Loucy (cell line): ENCODE results near the gene DIPK2A.

Source experiments
- H2AFZ ChIP-seq: fragments of 200-600 bp; sonication (generic); 2 replicates; pipeline ENCODE4 v1.6.0; 2016; ENCODE audit warnings: antibody characterized with exemption, mild to moderate bottlenecking, low read length, moderate library complexity
- H3F3A ChIP-seq: fragments of 200-600 bp; 2 replicates; pipeline ENCODE4 v1.6.0; 2016; ENCODE audit warnings: antibody characterized with exemption, low read depth, mild to moderate bottlenecking
- H3K27me3 ChIP-seq: fragments of 200-600 bp; sonication (generic); 2 replicates; pipeline ENCODE4 v1.6.1; 2014; ENCODE audit warnings: low read length, mild to moderate bottlenecking; ENCODE audit not compliant: insufficient read depth, poor library complexity, severe bottlenecking
- H3K36me3 ChIP-seq: fragments of 200-600 bp; sonication (generic); 2 replicates; pipeline ENCODE4 v1.6.1; 2016; ENCODE audit warnings: low read length; ENCODE audit not compliant: insufficient read depth
- H3K4me1 ChIP-seq: fragments of 200-600 bp; sonication (generic); 2 replicates; pipeline ENCODE4 v1.5.1; 2014; ENCODE audit warnings: low read length, mild to moderate bottlenecking; ENCODE audit not compliant: insufficient read depth, poor library complexity, severe bottlenecking
- H3K4me2 ChIP-seq: fragments of 200-600 bp; sonication (generic); 2 replicates; pipeline ENCODE4 v1.6.0; 2014; ENCODE audit warnings: antibody characterized with exemption, low read length, low read depth, mild to moderate bottlenecking; ENCODE audit not compliant: poor library complexity, severe bottlenecking
- H3K4me3 ChIP-seq: fragments of 200-600 bp; sonication (generic); 2 replicates; pipeline ENCODE4 v1.5.1; 2014; ENCODE audit warnings: low read length, mild to moderate bottlenecking, mixed read lengths; ENCODE audit not compliant: poor library complexity, severe bottlenecking
- H3K79me2 ChIP-seq: fragments of 200-600 bp; sonication (generic); 2 replicates; pipeline ENCODE4 v1.6.1; 2014; ENCODE audit warnings: low read length; ENCODE audit not compliant: insufficient read depth
- H3K9ac ChIP-seq: fragments of 200-600 bp; sonication (generic); 2 replicates; pipeline ENCODE4 v1.6.0; 2014; ENCODE audit warnings: mild to moderate bottlenecking, low read depth, low read length, moderate library complexity; ENCODE audit not compliant: poor library complexity, severe bottlenecking
- H3K9me2 ChIP-seq: fragments of 200-600 bp; sonication (generic); replicated peaks from 2 replicates; pipeline ENCODE4 v1.6.1; 2016; ENCODE audit warnings: low read depth, low read length, mixed read lengths
- H3K9me3 ChIP-seq: fragments of 200-600 bp; sonication (generic); 2 replicates; pipeline ENCODE4 v1.6.1; 2014; ENCODE audit warnings: mild to moderate bottlenecking, antibody characterized with exemption, low read length, low read depth; ENCODE audit not compliant: insufficient read depth
- H4K20me1 ChIP-seq: fragments of 200-600 bp; sonication (generic); 2 replicates; pipeline ENCODE4 v1.6.0; 2014; ENCODE audit warnings: antibody characterized with exemption, low read length, mild to moderate bottlenecking; ENCODE audit not compliant: insufficient read depth, poor library complexity, severe bottlenecking
- EZH2phosphoT487 ChIP-seq: fragments of 200-600 bp; IDR thresholded peaks from 2 replicates; pipeline ENCODE4 v1.6.1; 2018; ENCODE audit warnings: antibody characterized with exemption, mild to moderate bottlenecking, moderate library complexity, borderline replicate concordance
- TF ChIP-seq, protein P1 (sequence below): fragments of 200-600 bp; sonication (generic); conservative IDR thresholded peaks from 2 replicates; pipeline ENCODE4 v1.5.1; 2014; ENCODE audit warnings: mild to moderate bottlenecking, antibody characterized with exemption, low read length

DIPK2A gene

GRCh38 chr3:143972155-143972504, 507 bp downstream of the DIPK2A start:
- H3K4me2 ChIP-seq, result peak overlapping the region; percentile 92
- H3K9ac ChIP-seq, result peak overlapping the region; percentile 84
- H2AFZ ChIP-seq, result peak overlapping the region; percentile 80
- H3K9me3 ChIP-seq, result no peaks in the 10 kb centered on the region
- no peak for TF ChIP-seq EZH2phosphoT487
- TF ChIP-seq, protein P1, sequence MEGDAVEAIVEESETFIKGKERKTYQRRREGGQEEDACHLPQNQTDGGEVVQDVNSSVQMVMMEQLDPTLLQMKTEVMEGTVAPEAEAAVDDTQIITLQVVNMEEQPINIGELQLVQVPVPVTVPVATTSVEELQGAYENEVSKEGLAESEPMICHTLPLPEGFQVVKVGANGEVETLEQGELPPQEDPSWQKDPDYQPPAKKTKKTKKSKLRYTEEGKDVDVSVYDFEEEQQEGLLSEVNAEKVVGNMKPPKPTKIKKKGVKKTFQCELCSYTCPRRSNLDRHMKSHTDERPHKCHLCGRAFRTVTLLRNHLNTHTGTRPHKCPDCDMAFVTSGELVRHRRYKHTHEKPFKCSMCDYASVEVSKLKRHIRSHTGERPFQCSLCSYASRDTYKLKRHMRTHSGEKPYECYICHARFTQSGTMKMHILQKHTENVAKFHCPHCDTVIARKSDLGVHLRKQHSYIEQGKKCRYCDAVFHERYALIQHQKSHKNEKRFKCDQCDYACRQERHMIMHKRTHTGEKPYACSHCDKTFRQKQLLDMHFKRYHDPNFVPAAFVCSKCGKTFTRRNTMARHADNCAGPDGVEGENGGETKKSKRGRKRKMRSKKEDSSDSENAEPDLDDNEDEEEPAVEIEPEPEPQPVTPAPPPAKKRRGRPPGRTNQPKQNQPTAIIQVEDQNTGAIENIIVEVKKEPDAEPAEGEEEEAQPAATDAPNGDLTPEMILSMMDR, result no peak
- H3F3A ChIP-seq, result no peaks in the 10 kb centered on the region
- no peaks in the 10 kb centered on the region for H3K36me3 ChIP-seq
- peaks cover 37% of the 10 kb centered on the region for H4K20me1 ChIP-seq
- H3K27me3 ChIP-seq, result no peaks in the 10 kb centered on the region
- H3K4me1 ChIP-seq, result peaks cover 39% of the 10 kb centered on the region
- H3K9me2 ChIP-seq, result no peaks in the 10 kb centered on the region
- H3K79me2 ChIP-seq, result peaks cover 49% of the 10 kb centered on the region
- H3K4me3 ChIP-seq, result peak overlapping the region; percentile 84

GRCh38 chr3:143972505-143973258, 1.1 kb downstream of the DIPK2A start:
- peak overlapping the region; percentile 92 for H3K4me2 ChIP-seq
- peak overlapping the region; percentile 84 for H3K9ac ChIP-seq
- H3K79me2 ChIP-seq, result peaks cover 54% of the 10 kb centered on the region
- no peaks in the 10 kb centered on the region for H3K9me3 ChIP-seq
- peaks cover 44% of the 10 kb centered on the region for H3K4me1 ChIP-seq
- peak overlapping the region; percentile 80 for H2AFZ ChIP-seq
- H3K36me3 ChIP-seq, result no peaks in the 10 kb centered on the region
- no peaks in the 10 kb centered on the region for H3F3A ChIP-seq
- H4K20me1 ChIP-seq, result peaks cover 43% of the 10 kb centered on the region
- peak overlapping the region; percentile 84 for H3K4me3 ChIP-seq
- H3K27me3 ChIP-seq, result no peaks in the 10 kb centered on the region
- no peaks in the 10 kb centered on the region for H3K9me2 ChIP-seq
- TF ChIP-seq EZH2phosphoT487, result no peak
- TF ChIP-seq, protein P1, result peak; percentile 41

- H4K20me1 ChIP-seq, result peaks cover 49% of the 10 kb centered on the region
- peak overlapping the region; percentile 84 for H3K4me3 ChIP-seq
- no peaks in the 10 kb centered on the region for H3F3A ChIP-seq
- TF ChIP-seq EZH2phosphoT487, result no peak
- TF ChIP-seq, protein P1, result no peak
- H2AFZ ChIP-seq, result peak overlapping the region; percentile 80
- no peaks in the 10 kb centered on the region for H3K9me2 ChIP-seq
- H3K4me1 ChIP-seq, result peaks cover 50% of the 10 kb centered on the region
- peak overlapping the region; percentile 84 for H3K9ac ChIP-seq
- H3K9me3 ChIP-seq, result no peaks in the 10 kb centered on the region
- H3K27me3 ChIP-seq, result no peaks in the 10 kb centered on the region
- no peaks in the 10 kb centered on the region for H3K36me3 ChIP-seq
- H3K79me2 ChIP-seq, result peaks cover 61% of the 10 kb centered on the region
- peak overlapping the region; percentile 92 for H3K4me2 ChIP-seq
Observed at GRCh38 chr3:143973259-143974021, 1.8 kb downstream of the DIPK2A start.
